PFSK-1 (cell line): ENCODE measurements around the gene SMG6.

Experiments used
- POLR2AphosphoS5 ChIP-seq: IDR thresholded peaks from 2 replicates; pipeline ENCODE4 v1.6.1; 2012; ENCODE audit warnings: low read depth, mild to moderate bottlenecking, control low read depth, low read length, moderate library complexity
- REST ChIP-seq, 2 experiments: IDR thresholded peaks; 2 replicates each; pipeline versions ENCODE4 v1.6.1 to v1.8.0; 2011 to 2012; ENCODE audit warnings: low read depth in 2 of 2, low read length in 2 of 2, control low read depth in 1 of 2, inconsistent platforms in 1 of 2, mild to moderate bottlenecking in 1 of 2, moderate library complexity in 1 of 2; ENCODE audit not compliant: insufficient read depth in 1 of 2

GRCh38 chr17:2175294-2175628, 128.3 kb downstream of the SMG6 start:
- TF ChIP-seq POLR2AphosphoS5, result no peak
- no peak for TF ChIP-seq REST (IDR thresholded peaks at IDR 0.05; ENCODE audit: insufficient read depth in 1 of 2, low read depth in 2 of 2, low read length in 2 of 2)
